ENCODE results near the gene ITGAE. TPM values are rescaled to one million over a fixed set of nuclear protein-coding genes. Genes with fewer than 3 reads are reported as not detected.
"Not testable (repeated sequence)": the region's sequence is repeated elsewhere in the genome, so short reads cannot be mapped to it uniquely, and the experiment has no call there.

Gene ITGAE
- total RNA-seq, 1 donor from 2014 or later, result 16.7 TPM

DNA sequence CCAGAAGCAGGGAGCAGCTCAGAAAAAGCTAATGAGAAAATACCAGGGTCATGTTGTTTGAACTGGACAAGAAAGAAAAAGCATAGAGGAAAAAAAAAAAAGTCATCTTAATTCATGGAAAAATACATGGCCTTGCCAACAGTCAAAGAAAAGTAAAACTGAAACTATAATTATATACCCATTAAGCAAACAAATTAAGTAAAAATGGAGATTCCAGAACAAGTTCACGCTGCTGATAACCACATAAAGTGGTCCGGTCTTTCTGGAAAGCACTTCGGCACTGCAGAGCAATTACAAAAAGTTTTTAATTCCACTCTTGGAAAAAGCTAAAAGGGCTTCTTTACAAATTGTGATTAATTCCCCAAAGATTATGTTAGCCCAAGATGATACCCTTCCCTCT is 92.6 kb downstream of the ITGAE start:
- Histone ChIP-seq H3K27me3 (ENCODE audit: control insufficient read depth in 3 of 3, insufficient read depth in 3 of 3, low read length in 3 of 3) (no peaks in the 10 kb centered on the region), H3K27ac (ENCODE audit: low read depth, low read length) (no peak overlapping the region), H3K9me3 (ENCODE audit: control insufficient read depth in 3 of 3, low read length in 3 of 3) (no peaks in the 10 kb centered on the region), H3K9ac (ENCODE audit: low read depth in 1 of 3, low read length in 3 of 3) (no peak overlapping the region), H3K4me1 (ENCODE audit: control insufficient read depth in 3 of 3, insufficient read depth in 3 of 3, low read length in 3 of 3) (no peaks in the 10 kb centered on the region), H3K36me3 (ENCODE audit: control insufficient read depth in 3 of 3, insufficient read depth in 3 of 3, low read length in 3 of 3) (peaks cover 4 to 9% (median 6%) of the 10 kb centered on the region in 3 donors), H3K4me3 (ENCODE audit: low read length in 3 of 3) (no peak overlapping the region)

DNA sequence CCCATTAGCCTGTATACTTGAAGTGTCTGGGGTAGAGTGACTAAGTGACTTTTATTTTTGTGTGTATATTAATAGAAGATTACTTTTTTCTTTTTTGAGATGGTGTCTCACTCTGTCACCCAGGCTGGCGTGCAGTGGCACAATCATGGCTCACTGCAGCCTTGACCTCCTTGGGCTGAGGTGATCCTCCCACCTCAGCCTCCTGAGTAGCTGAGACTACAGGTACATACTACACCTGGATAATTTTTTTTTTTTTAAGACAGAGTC is 95.3 kb downstream of the ITGAE start:
- H3K9me3 ChIP-seq (ENCODE audit: control insufficient read depth in 3 of 3, low read length in 3 of 3); H3K36me3 ChIP-seq (ENCODE audit: control insufficient read depth in 3 of 3, insufficient read depth in 3 of 3, low read length in 3 of 3); H3K27me3 ChIP-seq (ENCODE audit: control insufficient read depth in 3 of 3, insufficient read depth in 3 of 3, low read length in 3 of 3); H3K4me3 ChIP-seq (ENCODE audit: low read length in 3 of 3); H3K4me1 ChIP-seq (ENCODE audit: control insufficient read depth in 3 of 3, insufficient read depth in 3 of 3, low read length in 3 of 3); H3K9ac ChIP-seq (ENCODE audit: low read depth in 1 of 3, low read length in 3 of 3); H3K27ac ChIP-seq (ENCODE audit: low read depth, low read length): not testable (repeated sequence)

DNA sequence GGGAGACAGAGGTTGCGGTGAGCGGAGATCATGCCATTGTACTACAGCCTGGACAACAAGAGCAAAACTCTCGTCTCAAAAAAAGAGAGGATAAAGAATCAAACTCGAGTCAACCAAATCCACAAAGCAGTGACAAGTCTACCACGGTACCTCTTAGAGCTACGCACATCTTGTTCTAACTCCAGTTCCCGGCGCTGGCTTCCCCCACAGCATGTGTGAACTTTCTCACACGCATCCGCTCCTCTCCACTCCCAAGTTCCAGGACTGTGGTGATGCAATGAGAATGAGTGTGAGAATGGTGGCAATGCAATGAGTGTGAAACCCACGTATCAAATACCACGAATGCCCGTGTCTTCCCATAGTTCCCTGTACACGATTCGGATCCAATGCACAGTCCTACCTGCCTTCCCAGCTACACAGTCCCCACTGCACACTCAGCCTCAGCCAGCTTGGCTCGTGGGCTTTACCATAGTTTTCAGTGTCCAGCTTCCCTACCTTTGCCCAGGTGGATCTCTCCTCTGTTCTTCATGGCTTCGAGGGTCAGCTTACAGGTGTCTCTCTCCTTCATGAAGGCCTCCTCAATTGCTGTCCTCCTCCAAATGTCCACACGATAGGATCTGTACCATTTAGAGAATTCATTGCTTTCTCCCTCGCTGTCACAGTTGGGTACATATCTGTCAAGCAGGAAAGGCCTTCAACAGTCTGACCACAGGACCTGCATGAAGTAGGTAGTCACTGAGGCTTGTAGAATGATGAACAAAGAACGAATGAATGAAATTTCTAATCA is 95.9 kb downstream of the ITGAE start:
- peak overlapping the region in 2 of 3 donors; percentile 33 to 52 for H3K9ac ChIP-seq (ENCODE audit: low read depth in 1 of 3, low read length in 3 of 3)
- peak overlapping the region in 1 of 3 donors; percentile 13 for H3K4me3 ChIP-seq (ENCODE audit: low read length in 3 of 3)
- H3K27ac ChIP-seq (ENCODE audit: low read depth, low read length), result no peak overlapping the region
- H3K9me3 ChIP-seq (ENCODE audit: control insufficient read depth in 3 of 3, low read length in 3 of 3), result no peaks in the 10 kb centered on the region
- peaks cover 0 to 2% (median 0%) of the 10 kb centered on the region in 3 donors for H3K36me3 ChIP-seq (ENCODE audit: control insufficient read depth in 3 of 3, insufficient read depth in 3 of 3, low read length in 3 of 3)
- no peaks in the 10 kb centered on the region for H3K27me3 ChIP-seq (ENCODE audit: control insufficient read depth in 3 of 3, insufficient read depth in 3 of 3, low read length in 3 of 3)
- no peaks in the 10 kb centered on the region for H3K4me1 ChIP-seq (ENCODE audit: control insufficient read depth in 3 of 3, insufficient read depth in 3 of 3, low read length in 3 of 3)

DNA sequence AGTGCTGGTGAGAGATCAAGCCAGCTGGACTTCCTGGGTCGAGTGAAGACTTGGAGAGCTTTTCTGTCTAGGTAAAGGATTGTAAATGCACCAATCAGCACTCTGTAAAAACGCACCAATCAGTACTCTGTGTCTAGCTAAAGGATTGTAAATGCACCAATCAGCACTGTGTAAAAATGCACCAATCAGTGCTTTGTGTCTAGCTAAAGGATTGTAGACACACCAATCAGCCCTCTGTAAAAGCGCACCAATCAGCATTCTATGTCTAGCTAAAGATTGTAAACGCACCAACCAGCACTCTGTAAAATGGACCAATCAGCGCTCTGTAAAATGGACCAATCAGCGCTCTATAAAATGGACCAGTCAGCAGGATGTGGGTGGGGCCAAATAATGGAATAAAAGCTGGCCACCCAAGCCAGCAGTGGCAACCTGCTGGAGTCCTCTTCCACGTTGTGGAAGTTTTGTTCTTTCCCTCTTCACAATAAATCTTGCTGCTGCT is 98.9 kb downstream of the ITGAE start:
- not testable (repeated sequence) for H3K4me3 ChIP-seq (ENCODE audit: low read length in 3 of 3); H3K27ac ChIP-seq (ENCODE audit: low read depth, low read length); H3K27me3 ChIP-seq (ENCODE audit: control insufficient read depth in 3 of 3, insufficient read depth in 3 of 3, low read length in 3 of 3); H3K36me3 ChIP-seq (ENCODE audit: control insufficient read depth in 3 of 3, insufficient read depth in 3 of 3, low read length in 3 of 3); H3K9me3 ChIP-seq (ENCODE audit: control insufficient read depth in 3 of 3, low read length in 3 of 3); H3K4me1 ChIP-seq (ENCODE audit: control insufficient read depth in 3 of 3, insufficient read depth in 3 of 3, low read length in 3 of 3); H3K9ac ChIP-seq (ENCODE audit: low read depth in 1 of 3, low read length in 3 of 3)

DNA sequence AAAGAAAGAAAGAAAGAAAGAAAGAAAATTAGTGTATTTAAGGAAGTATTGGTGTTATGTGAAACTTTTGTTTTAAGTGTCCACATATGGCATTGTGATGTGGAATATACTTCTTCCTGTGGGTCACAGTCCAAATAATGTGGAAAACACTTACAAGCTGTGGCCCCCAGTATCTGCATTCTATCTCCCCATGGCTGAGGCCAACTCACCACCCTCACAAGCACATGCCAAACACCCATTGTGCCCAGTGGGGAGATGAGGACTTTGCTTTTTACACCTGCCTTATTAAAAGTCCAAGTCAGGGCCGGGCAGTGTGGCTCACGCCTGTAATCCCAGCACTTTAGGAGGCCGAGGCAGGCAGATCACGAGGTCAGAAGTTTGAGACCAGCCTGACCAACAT is 101.0 kb downstream of the ITGAE start:
- no peak overlapping the region for H3K27ac ChIP-seq (ENCODE audit: low read depth, low read length)
- peaks cover 0 to 4% (median 3%) of the 10 kb centered on the region in 3 donors for H3K36me3 ChIP-seq (ENCODE audit: control insufficient read depth in 3 of 3, insufficient read depth in 3 of 3, low read length in 3 of 3)
- H3K27me3 ChIP-seq (ENCODE audit: control insufficient read depth in 3 of 3, insufficient read depth in 3 of 3, low read length in 3 of 3), result peaks cover 0 to 5% (median under 1%) of the 10 kb centered on the region in 3 donors
- H3K9ac ChIP-seq (ENCODE audit: low read depth in 1 of 3, low read length in 3 of 3), result no peak overlapping the region
- no peaks in the 10 kb centered on the region for H3K9me3 ChIP-seq (ENCODE audit: control insufficient read depth in 3 of 3, low read length in 3 of 3)
- H3K4me3 ChIP-seq (ENCODE audit: low read length in 3 of 3), result no peak overlapping the region
- H3K4me1 ChIP-seq (ENCODE audit: control insufficient read depth in 3 of 3, insufficient read depth in 3 of 3, low read length in 3 of 3), result peaks cover 3 to 9% (median 4%) of the 10 kb centered on the region in 3 donors

- Histone ChIP-seq H3K4me1 (ENCODE audit: control insufficient read depth in 3 of 3, insufficient read depth in 3 of 3, low read length in 3 of 3) (peaks cover 5 to 24% (median 14%) of the 10 kb centered on the region in 3 donors), H3K4me3 (ENCODE audit: low read length in 3 of 3) (no peak overlapping the region), H3K9ac (ENCODE audit: low read depth in 1 of 3, low read length in 3 of 3) (no peak overlapping the region), H3K9me3 (ENCODE audit: control insufficient read depth in 3 of 3, low read length in 3 of 3) (no peaks in the 10 kb centered on the region), H3K27me3 (ENCODE audit: control insufficient read depth in 3 of 3, insufficient read depth in 3 of 3, low read length in 3 of 3) (peaks cover 0 to 9% (median 5%) of the 10 kb centered on the region in 3 donors), H3K27ac (ENCODE audit: low read depth, low read length) (no peak overlapping the region), H3K36me3 (ENCODE audit: control insufficient read depth in 3 of 3, insufficient read depth in 3 of 3, low read length in 3 of 3) (peaks cover 0 to 4% (median 3%) of the 10 kb centered on the region in 3 donors)
These were observed 102.8 kb downstream of the ITGAE start for GRCh38 chr17:3698139-3698538.

GRCh38 chr17:3697103-3697476 is 103.9 kb downstream of the ITGAE start:
- no peaks in the 10 kb centered on the region for H3K9me3 ChIP-seq (ENCODE audit: control insufficient read depth in 3 of 3, low read length in 3 of 3)
- H3K27me3 ChIP-seq (ENCODE audit: control insufficient read depth in 3 of 3, insufficient read depth in 3 of 3, low read length in 3 of 3), result peaks cover 0 to 9% (median 5%) of the 10 kb centered on the region in 3 donors
- H3K4me3 ChIP-seq (ENCODE audit: low read length in 3 of 3), result peak overlapping the region in 2 of 3 donors; percentile 74 to 84
- H3K9ac ChIP-seq (ENCODE audit: low read depth in 1 of 3, low read length in 3 of 3), result peak overlapping the region in 2 of 3 donors; percentile 91 to 92
- peak overlapping the region; percentile 99 for H3K27ac ChIP-seq (ENCODE audit: low read depth, low read length)
- H3K4me1 ChIP-seq (ENCODE audit: control insufficient read depth in 3 of 3, insufficient read depth in 3 of 3, low read length in 3 of 3), result peaks cover 5 to 26% (median 14%) of the 10 kb centered on the region in 3 donors
- H3K36me3 ChIP-seq (ENCODE audit: control insufficient read depth in 3 of 3, insufficient read depth in 3 of 3, low read length in 3 of 3), result peaks cover 0 to 4% (median 3%) of the 10 kb centered on the region in 3 donors

GRCh38 chr17:3695723-3696411 is 105.1 kb downstream of the ITGAE start, which contains the start of gene P2RX5:
Gene P2RX5 (minus strand): TSS chr17:3696155. CDS start chr17:3696005, 150 bp downstream.
- Histone ChIP-seq H3K36me3 (ENCODE audit: control insufficient read depth in 3 of 3, insufficient read depth in 3 of 3, low read length in 3 of 3) (peaks cover 0 to 6% (median 6%) of the 10 kb centered on the region in 3 donors), H3K9me3 (ENCODE audit: control insufficient read depth in 3 of 3, low read length in 3 of 3) (no peaks in the 10 kb centered on the region), H3K27ac (ENCODE audit: low read depth, low read length) (peak within 1 kb of the TSS; percentile 99), H3K9ac (ENCODE audit: low read depth in 1 of 3, low read length in 3 of 3) (peak within 1 kb of the TSS; percentile 87 to 92 (median 91)), H3K4me1 (ENCODE audit: control insufficient read depth in 3 of 3, insufficient read depth in 3 of 3, low read length in 3 of 3) (peaks cover 5 to 35% (median 16%) of the 10 kb centered on the region in 3 donors), H3K27me3 (ENCODE audit: control insufficient read depth in 3 of 3, insufficient read depth in 3 of 3, low read length in 3 of 3) (peaks cover 0 to 15% (median 5%) of the 10 kb centered on the region in 3 donors), H3K4me3 (ENCODE audit: low read length in 3 of 3) (peak within 1 kb of the TSS; percentile 74 to 84 (median 75))

GRCh38 chr17:3695129-3695722 is 105.8 kb downstream of the ITGAE start:
- Histone ChIP-seq H3K27me3 (ENCODE audit: control insufficient read depth in 3 of 3, insufficient read depth in 3 of 3, low read length in 3 of 3) (peaks cover 0 to 15% (median 5%) of the 10 kb centered on the region in 3 donors), H3K27ac (ENCODE audit: low read depth, low read length) (peak overlapping the region; percentile 99), H3K9ac (ENCODE audit: low read depth in 1 of 3, low read length in 3 of 3) (peak overlapping the region; percentile 87 to 92 (median 91)), H3K36me3 (ENCODE audit: control insufficient read depth in 3 of 3, insufficient read depth in 3 of 3, low read length in 3 of 3) (peaks cover 3 to 7% (median 6%) of the 10 kb centered on the region in 3 donors), H3K4me1 (ENCODE audit: control insufficient read depth in 3 of 3, insufficient read depth in 3 of 3, low read length in 3 of 3) (peaks cover 5 to 40% (median 19%) of the 10 kb centered on the region in 3 donors), H3K4me3 (ENCODE audit: low read length in 3 of 3) (peak overlapping the region; percentile 74 to 84 (median 75)), H3K9me3 (ENCODE audit: control insufficient read depth in 3 of 3, low read length in 3 of 3) (no peaks in the 10 kb centered on the region)

Measured in skeletal muscle tissue (tissue), 4 donors.